Esophagus muscularis mucosa (tissue), 4 donors: ENCODE data around the gene ZNF687. TPM values are rescaled to one million over a fixed set of nuclear protein-coding genes. Genes with fewer than 3 reads are reported as not detected.
A peak's percentile ranks its signal among the peaks of the same experiment; 100 is the strongest.

ENCODE experiments used
- DNase-seq: peaks from one replicate; pipeline ENCODE4 v3.0.0-alpha.2; 2017; ENCODE audit errors: extremely low spot score
- H3K27ac ChIP-seq, 4 donors: fragments of 200-600 bp; sonication (generic); replicated peaks in 1 of 4; 1 replicate in 3 of 4; 2 replicates in 1 of 4; pipeline ENCODE4 v1.5.1; 2016 to 2019; ENCODE audit warnings: mild to moderate bottlenecking in 1 of 4
- H3K27me3 ChIP-seq, 4 donors: fragments of 200-600 bp; sonication (generic); one replicate each; pipeline versions ENCODE4 v1.5.1 to v1.6.0; 2016 to 2019
- H3K36me3 ChIP-seq, 4 donors: fragments of 200-600 bp; sonication (generic); one replicate each; pipeline ENCODE4 v1.5.1; 2016 to 2019
- H3K4me1 ChIP-seq, 4 donors: fragments of 200-600 bp; sonication (generic); one replicate each; pipeline ENCODE4 v1.5.1; 2016 to 2019
- H3K4me3 ChIP-seq, 4 donors: fragments of 200-600 bp; sonication (generic); 1 replicate in 2 of 4; 2 replicates in 2 of 4; pipeline ENCODE4 v1.5.1; 2016 to 2019; ENCODE audit warnings: mild to moderate bottlenecking in 4 of 4, moderate library complexity in 1 of 4
- H3K9me3 ChIP-seq, 4 donors: fragments of 200-600 bp; sonication (generic); 1 replicate in 3 of 4; 2 replicates in 1 of 4; pipeline ENCODE4 v1.5.1; 2016 to 2019
- CTCF ChIP-seq, 3 experiments: fragments of 200-600 bp in 2 of 3; fragments of 450-650 bp in 1 of 3; sonication (generic) in 2 of 3; IDR thresholded peaks; one replicate each; pipeline ENCODE4 v1.5.1; 2017 to 2019; ENCODE audit warnings: antibody characterized with exemption in 3 of 3, mild to moderate bottlenecking in 2 of 3, moderate library complexity in 1 of 3
- EP300 ChIP-seq: sonication (generic); formaldehyde crosslinking; IDR thresholded peaks from one replicate; pipeline ENCODE4 v1.6.1; 2017; ENCODE audit warnings: antibody characterized with exemption
- POLR2A ChIP-seq: fragments of 450-650 bp; IDR thresholded peaks from one replicate; pipeline ENCODE4 v1.6.1; 2017; ENCODE audit warnings: antibody characterized with exemption, moderate library complexity, mild to moderate bottlenecking, low read depth
- POLR2AphosphoS5 ChIP-seq, 2 donors: sonication (generic); formaldehyde crosslinking; IDR thresholded peaks; one replicate each; pipeline ENCODE4 v1.6.1; 2017; ENCODE audit warnings: antibody characterized with exemption in 2 of 2
- WGBS: methylation state at CpG from one replicate; pipeline ENCODE4 v1.1.5; 2018; 5-methylcytosine and 5-hydroxymethylcytosine counted together
- intact Hi-C: fragments of 100-400 bp; cut with DNase I; formaldehyde crosslinking; loops from one replicate; pipeline ENCODE4 v1.15.1; 2023
- total RNA-seq, 4 donors: library from RNA; depleted of rRNA; stranded (reverse); fragments of >200 nt; gene quantifications; one replicate each; pipeline versions ENCODE4 v1.1.0 to v1.2.1, GENCODE V29; 2016

The ZNF687 gene
- total RNA-seq, result 10 to 100 TPM; 16.6 to 28.6 (median 23.1) TPM

- WGBS, result 0% methylated on average over 16 of the region's 74 CpGs
- intact Hi-C loops, result no loop called here
- H3K27ac ChIP-seq, result peak within 1 kb of the TSS; percentile 92 to 96 (median 94)
Measured at GRCh38 chr1:151281969-151282882, at the start of gene ZNF687. Gene ZNF687, plus strand, starts transcription at chr1:151282299. Its CDS starts 3,993 bp downstream, at chr1:151286292.

GRCh38 chr1:151235235-151235634 is 46.9 kb upstream of the ZNF687 start:
- no peak for TF ChIP-seq POLR2AphosphoS5 (IDR thresholded peaks at IDR 0.05)
- no peak for TF ChIP-seq POLR2A
- TF ChIP-seq CTCF (IDR thresholded peaks at IDR 0.05), result no peak
- no peak for TF ChIP-seq EP300
- H3K27me3 ChIP-seq, result no peaks in the 10 kb centered on the region
- no peaks in the 10 kb centered on the region for H3K9me3 ChIP-seq
- H3K4me1 ChIP-seq, result peaks cover 0 to 11% (median 9%) of the 10 kb centered on the region in 4 donors
- H3K27ac ChIP-seq, result peak overlapping the region in 1 of 4 donors; percentile 8
- 82% methylated on average over 6 of the region's 6 CpGs for WGBS
- no peak for DNase-seq
- peaks cover 73 to 100% (median 99%) of the 10 kb centered on the region in 4 donors for H3K36me3 ChIP-seq
- no peak overlapping the region for H3K4me3 ChIP-seq
- intact Hi-C loops, result no loop called here

More at GRCh38 chr1:151281969-151282882, at the start of gene ZNF687:
- no peaks in the 10 kb centered on the region for H3K9me3 ChIP-seq
- H3K36me3 ChIP-seq, result peaks cover 15 to 26% (median 24%) of the 10 kb centered on the region in 4 donors
- TF ChIP-seq CTCF (IDR thresholded peaks at IDR 0.05) (peak in 1 of 3 experiments; percentile 13), POLR2A (peak; percentile 56), POLR2AphosphoS5 (IDR thresholded peaks at IDR 0.05) (peak; percentile 65 to 85), EP300 (no peak)
- peak within 1 kb of the TSS; percentile 76 to 94 (median 90) for H3K4me3 ChIP-seq
- no peaks in the 10 kb centered on the region for H3K27me3 ChIP-seq
- peaks cover 21 to 42% (median 26%) of the 10 kb centered on the region in 4 donors for H3K4me1 ChIP-seq
- DNase-seq, result peak; percentile 100

- Histone ChIP-seq H3K36me3 (peaks cover 67 to 100% (median 98%) of the 10 kb centered on the region in 4 donors), H3K4me1 (peaks cover 0 to 37% (median 23%) of the 10 kb centered on the region in 4 donors), H3K27ac (peak overlapping the region in 2 of 4 donors; percentile 20 to 22), H3K4me3 (no peak overlapping the region), H3K27me3 (no peaks in the 10 kb centered on the region), H3K9me3 (no peaks in the 10 kb centered on the region)
- TF ChIP-seq CTCF (IDR thresholded peaks at IDR 0.05), result no peak
- no peak for TF ChIP-seq EP300
- no peak for TF ChIP-seq POLR2A
- no peak for TF ChIP-seq POLR2AphosphoS5 (IDR thresholded peaks at IDR 0.05)
- intact Hi-C loops, result no loop called here
- DNase-seq, result no peak
- 70% methylated on average over 4 of the region's 4 CpGs for WGBS
Measured at GRCh38 chr1:151237678-151238466, 44.2 kb upstream of the ZNF687 start.

GRCh38 chr1:151238467-151238739 is 43.7 kb upstream of the ZNF687 start:
- H3K4me1 ChIP-seq, result peaks cover 0 to 37% (median 23%) of the 10 kb centered on the region in 4 donors
- H3K36me3 ChIP-seq, result peaks cover 68 to 100% (median 98%) of the 10 kb centered on the region in 4 donors
- 35% methylated on average over 1 of the region's 1 CpG for WGBS
- no peak for DNase-seq
- no peaks in the 10 kb centered on the region for H3K9me3 ChIP-seq
- H3K4me3 ChIP-seq, result no peak overlapping the region
- intact Hi-C loops, result no loop called here
- TF ChIP-seq CTCF (IDR thresholded peaks at IDR 0.05), result no peak
- no peak for TF ChIP-seq EP300
- TF ChIP-seq POLR2A, result no peak
- TF ChIP-seq POLR2AphosphoS5 (IDR thresholded peaks at IDR 0.05), result no peak
- H3K27ac ChIP-seq, result peak overlapping the region in 2 of 4 donors; percentile 18 to 20
- no peaks in the 10 kb centered on the region for H3K27me3 ChIP-seq
